Keratinocyte (primary cell): Measurements from ENCODE around the gene PIK3IP1. TPM values are rescaled to one million over a fixed set of nuclear protein-coding genes. Genes with fewer than 3 reads are reported as not detected.
A peak's percentile ranks its signal among the peaks of the same experiment; 100 is the strongest.

Experiments used
- DNase-seq: peaks from one replicate; pipeline ENCODE4 v3.0.0-alpha.2; 2011; ENCODE audit warnings: low read depth, missing footprints, low spot score
- FAIRE-seq: peaks from 2 replicates; lab custom pipeline; 2011; peaks lifted over from hg19 to GRCh38; lab: Jason Lieb, UNC
- H2AFZ ChIP-seq: 2 replicates; pipeline ENCODE4 v1.6.0; 2012; ENCODE audit warnings: low read length, control low read depth, inconsistent platforms; ENCODE audit not compliant: control insufficient read depth
- H3K27ac ChIP-seq: 2 replicates; pipeline ENCODE4 v1.5.1; 2011; ENCODE audit warnings: low read length; ENCODE audit not compliant: control insufficient read depth, insufficient read depth
- H3K27me3 ChIP-seq: 3 replicates; pipeline ENCODE4 v1.6.0; 2011; ENCODE audit warnings: low read length; ENCODE audit not compliant: control insufficient read depth, insufficient read depth; ENCODE audit errors: extremely low read depth
- H3K36me3 ChIP-seq, 2 experiments: 2 replicates in 1 of 2; 3 replicates in 1 of 2; pipeline ENCODE4 v1.5.1; 2011; ENCODE audit warnings: low read length in 2 of 2, mild to moderate bottlenecking in 1 of 2; ENCODE audit not compliant: control insufficient read depth in 2 of 2, insufficient read depth in 2 of 2; ENCODE audit errors: extremely low read depth in 1 of 2
- H3K4me1 ChIP-seq: 3 replicates; pipeline ENCODE4 v1.5.1; 2011; ENCODE audit warnings: low read length; ENCODE audit not compliant: control insufficient read depth, insufficient read depth; ENCODE audit errors: extremely low read depth
- H3K4me2 ChIP-seq: 3 replicates; pipeline ENCODE4 v1.6.0; 2011; ENCODE audit warnings: low read depth, low read length; ENCODE audit not compliant: control insufficient read depth, insufficient read depth; ENCODE audit errors: extremely low read depth
- H3K4me3 ChIP-seq, 3 experiments: fragments of 200-600 bp in 1 of 3; sonication (generic) in 1 of 3; 2 replicates in 2 of 3; 3 replicates in 1 of 3; pipeline ENCODE4 v1.5.1; 2011 to 2016; ENCODE audit warnings: low read length in 3 of 3, mild to moderate bottlenecking in 3 of 3, control low read depth in 2 of 3, inconsistent platforms in 1 of 3, low read depth in 1 of 3, mixed read lengths in 1 of 3, mixed run types in 1 of 3, moderate library complexity in 1 of 3; ENCODE audit not compliant: control insufficient read depth in 2 of 3, insufficient read depth in 2 of 3; ENCODE audit errors: extremely low read depth in 1 of 3
- H3K79me2 ChIP-seq: 2 replicates; pipeline ENCODE4 v1.6.0; 2012; ENCODE audit warnings: low read length; ENCODE audit not compliant: control insufficient read depth, insufficient read depth
- H3K9ac ChIP-seq: 3 replicates; pipeline ENCODE4 v1.6.0; 2011; ENCODE audit warnings: low read length; ENCODE audit not compliant: control insufficient read depth, insufficient read depth; ENCODE audit errors: extremely low read depth
- H3K9me1 ChIP-seq: 3 replicates; pipeline ENCODE4 v1.6.0; 2011; ENCODE audit warnings: low read length; ENCODE audit not compliant: control insufficient read depth, insufficient read depth; ENCODE audit errors: extremely low read depth
- H3K9me3 ChIP-seq: 2 replicates; pipeline ENCODE4 v1.5.1; 2012; ENCODE audit warnings: low read depth, low read length; ENCODE audit not compliant: control insufficient read depth
- H4K20me1 ChIP-seq: 3 replicates; pipeline ENCODE4 v1.6.0; 2011; ENCODE audit warnings: low read length; ENCODE audit not compliant: control insufficient read depth, insufficient read depth; ENCODE audit errors: extremely low read depth
- CTCF ChIP-seq, 3 experiments: IDR thresholded peaks in 1 of 3; conservative IDR thresholded peaks in 1 of 3; optimal IDR thresholded peaks in 1 of 3; 2 replicates in 2 of 3; 3 replicates in 1 of 3; pipeline versions ENCODE3 to v1.5.1; 2011; ENCODE audit warnings: low read length in 3 of 3, mild to moderate bottlenecking in 3 of 3, moderate library complexity in 2 of 3, control low read depth in 1 of 3, inconsistent platforms in 1 of 3; ENCODE audit not compliant: insufficient read depth in 2 of 3; ENCODE audit errors: extremely low read depth in 1 of 3
- EZH2 ChIP-seq: IDR thresholded peaks from one replicate; pipeline ENCODE4 v1.6.1; 2012; ENCODE audit warnings: inconsistent platforms, mild to moderate bottlenecking, low read length, moderate library complexity
- dilution Hi-C: fragments of 300-500 bp; cut with MboI; formaldehyde crosslinking; loops from one replicate; pipeline ENCODE4 v1.7.0; 2020; ENCODE audit warnings: low sequenced_read_pairs; ENCODE audit not compliant: extremely low pct_ligation_motif_present
- polyA plus RNA-seq, 5 experiments: library from polyadenylated mRNA; depleted of rRNA in 3 of 5; stranded (reverse) in 3 of 5; stranded (forward) in 1 of 5; unstranded in 1 of 5; fragments of >200 nt; gene quantifications; 1 replicate in 1 of 5; 2 replicates in 3 of 5; 3 replicates in 1 of 5; pipeline versions ENCODE4 v1.2.1 to v1.2.3, GENCODE V29; 2011 to 2012; ENCODE audit warnings: missing spikeins in 2 of 5, low read depth in 1 of 5, low replicate concordance in 1 of 5

Gene PIK3IP1
- polyA plus RNA-seq, 1 donor (not counting 4 experiments of a cell fraction or from before 2014, with no cell fraction given) = 13.3 TPM

DNA sequence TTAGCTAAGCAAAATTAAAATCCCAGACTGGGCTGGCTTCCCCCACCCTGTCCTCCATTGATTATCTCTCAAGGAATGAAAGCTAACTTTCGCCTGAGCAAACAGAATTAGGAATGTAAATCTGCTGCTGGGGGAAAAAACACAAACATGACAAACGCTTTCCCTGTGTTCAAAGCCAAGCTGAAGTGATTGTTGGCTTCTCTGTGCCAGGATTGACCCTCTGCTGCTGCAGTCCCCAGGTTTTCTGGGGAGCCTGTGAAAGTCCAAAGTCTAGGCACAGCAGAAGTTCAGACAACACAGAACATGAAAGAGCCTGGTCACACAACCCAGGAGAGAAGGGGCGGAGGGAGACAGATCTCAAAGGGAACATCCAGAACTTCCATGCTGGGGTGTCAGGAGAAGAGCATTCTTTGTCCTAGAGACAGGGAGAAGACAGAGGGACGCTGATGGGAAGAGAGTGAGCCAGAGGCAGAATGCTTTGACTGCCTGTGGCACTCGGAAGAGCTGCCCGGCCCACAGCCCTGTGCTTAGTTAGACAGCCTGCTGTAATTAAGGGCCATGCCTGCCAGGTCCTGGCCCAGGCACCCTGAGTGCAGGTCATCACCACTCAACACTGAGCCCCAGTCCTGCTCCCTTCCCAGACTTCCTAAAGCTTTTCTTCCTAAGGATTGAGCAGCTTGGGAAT lies 47.0 kb upstream of the PIK3IP1 start:
- no peak overlapping the region for H3K9ac ChIP-seq
- peaks cover 4 to 12% of the 10 kb centered on the region in 2 experiments for H3K36me3 ChIP-seq
- H4K20me1 ChIP-seq = no peaks in the 10 kb centered on the region
- FAIRE-seq = no peak
- no peak overlapping the region for H2AFZ ChIP-seq
- TF ChIP-seq EZH2 (no peak), CTCF (optimal IDR thresholded peaks at IDR 0.05 in 1 of 3, IDR thresholded peaks at IDR 0.05 in 1 of 3, conservative IDR thresholded peaks at IDR 0.05 in 1 of 3; ENCODE audit: extremely low read depth in 1 of 3, insufficient read depth in 2 of 3, low read length in 3 of 3) (no peak)
- no peaks in the 10 kb centered on the region for H3K79me2 ChIP-seq
- H3K27ac ChIP-seq = no peak overlapping the region
- no peak overlapping the region for H3K4me2 ChIP-seq
- H3K9me1 ChIP-seq = peaks cover 6% of the 10 kb centered on the region
- dilution Hi-C loops = no loop called here
- no peaks in the 10 kb centered on the region for H3K27me3 ChIP-seq
- H3K4me1 ChIP-seq = peaks cover 25% of the 10 kb centered on the region
- no peak overlapping the region for H3K4me3 ChIP-seq
- H3K9me3 ChIP-seq = no peaks in the 10 kb centered on the region
- DNase-seq = no peak

DNA sequence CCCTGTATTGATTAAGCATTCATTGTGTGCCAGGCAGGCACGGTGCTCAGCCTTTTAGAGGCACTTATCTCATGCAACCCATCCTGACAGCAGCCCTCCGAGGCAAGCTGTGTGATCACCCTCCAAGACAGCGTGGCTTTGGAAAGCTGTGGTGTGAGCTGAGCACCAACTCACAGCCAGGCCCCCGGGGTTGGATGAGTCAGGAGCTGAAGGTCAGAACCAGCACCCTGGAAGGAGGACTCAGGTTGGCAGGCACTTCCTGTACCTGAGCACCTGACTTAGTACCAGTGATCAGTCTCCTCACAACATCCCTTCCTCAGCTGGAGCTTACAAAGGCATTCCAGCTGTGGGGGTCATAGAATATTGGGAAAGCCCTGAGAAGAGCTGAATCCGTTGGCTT lies 44.9 kb upstream of the PIK3IP1 start:
- no peak overlapping the region for H3K27ac ChIP-seq
- H3K9me3 ChIP-seq = no peaks in the 10 kb centered on the region
- no peaks in the 10 kb centered on the region for H3K79me2 ChIP-seq
- dilution Hi-C loops = no loop called here
- no peaks in the 10 kb centered on the region for H4K20me1 ChIP-seq
- peaks cover 5 to 13% of the 10 kb centered on the region in 2 experiments for H3K36me3 ChIP-seq
- H3K4me1 ChIP-seq = peaks cover 32% of the 10 kb centered on the region
- peak overlapping the region; percentile 29 for H3K4me2 ChIP-seq
- TF ChIP-seq CTCF (optimal IDR thresholded peaks at IDR 0.05 in 1 of 3, IDR thresholded peaks at IDR 0.05 in 1 of 3, conservative IDR thresholded peaks at IDR 0.05 in 1 of 3; ENCODE audit: extremely low read depth in 1 of 3, insufficient read depth in 2 of 3, low read length in 3 of 3) (no peak), EZH2 (no peak)
- peaks cover 6% of the 10 kb centered on the region for H3K9me1 ChIP-seq
- DNase-seq (no peak), FAIRE-seq (peak; percentile 94)
- no peak overlapping the region for H2AFZ ChIP-seq
- no peak overlapping the region for H3K4me3 ChIP-seq
- H3K9ac ChIP-seq = no peak overlapping the region
- H3K27me3 ChIP-seq = no peaks in the 10 kb centered on the region
